ENCODE results near the gene IL1RAPL1.

The IL1RAPL1 gene

GRCh38 chrX:28802625-28803024, 215.4 kb downstream of the IL1RAPL1 start:
- DNase-seq = no peak

GRCh38 chrX:28835991-28836390, 248.7 kb downstream of the IL1RAPL1 start:
- no peak for DNase-seq

- DNase-seq = no peak
These were observed 256.6 kb downstream of the IL1RAPL1 start for GRCh38 chrX:28843817-28844216.

GRCh38 chrX:28847423-28847822, 260.2 kb downstream of the IL1RAPL1 start:
- DNase-seq = no peak

GRCh38 chrX:28848707-28849106, 261.5 kb downstream of the IL1RAPL1 start:
- DNase-seq = no peak

- no peak for DNase-seq
These were observed 263.7 kb downstream of the IL1RAPL1 start for GRCh38 chrX:28850955-28851354.

GRCh38 chrX:28851871-28852270, 264.6 kb downstream of the IL1RAPL1 start:
- no peak for DNase-seq

- no peak for DNase-seq
These were observed 267.4 kb downstream of the IL1RAPL1 start for GRCh38 chrX:28854637-28855036.

- no peak for DNase-seq
These were observed 289.2 kb downstream of the IL1RAPL1 start for GRCh38 chrX:28876408-28876807.

GRCh38 chrX:28876901-28877300, 289.7 kb downstream of the IL1RAPL1 start:
- no peak for DNase-seq

GRCh38 chrX:28880136-28880535, 292.9 kb downstream of the IL1RAPL1 start:
- DNase-seq = no peak

GRCh38 chrX:28884823-28885222, 297.6 kb downstream of the IL1RAPL1 start:
- no peak for DNase-seq

- no peak for DNase-seq
These were observed 301.2 kb downstream of the IL1RAPL1 start for GRCh38 chrX:28888416-28888815.

- no peak for DNase-seq
These were observed 302.4 kb downstream of the IL1RAPL1 start for GRCh38 chrX:28889591-28890090.

GRCh38 chrX:28901637-28902036, 314.4 kb downstream of the IL1RAPL1 start:
- no peak for DNase-seq

GRCh38 chrX:28910487-28910886, 323.2 kb downstream of the IL1RAPL1 start:
- DNase-seq = no peak

- no peak for DNase-seq
These were observed 333.1 kb downstream of the IL1RAPL1 start for GRCh38 chrX:28920153-28920943.

- DNase-seq = no peak
These were observed 334.9 kb downstream of the IL1RAPL1 start for GRCh38 chrX:28922106-28922505.

- no peak for DNase-seq
These were observed 359.6 kb downstream of the IL1RAPL1 start for GRCh38 chrX:28946846-28947245.

- DNase-seq = no peak
These were observed 372.8 kb downstream of the IL1RAPL1 start for GRCh38 chrX:28960063-28960462.

- DNase-seq = no peak
These were observed 379.1 kb downstream of the IL1RAPL1 start for GRCh38 chrX:28966331-28966730.

- no peak for DNase-seq
These were observed 381.9 kb downstream of the IL1RAPL1 start for GRCh38 chrX:28969126-28969525.

- no peak for DNase-seq
These were observed 392.6 kb downstream of the IL1RAPL1 start for GRCh38 chrX:28979877-28980276.

- DNase-seq = no peak
These were observed 394.7 kb downstream of the IL1RAPL1 start for GRCh38 chrX:28981952-28982351.

- no peak for DNase-seq
These were observed 401.0 kb downstream of the IL1RAPL1 start for GRCh38 chrX:28988246-28988645.

Measured in CD4-positive, alpha-beta T cell treated with Interleukin-10 for 1 hour (primary cell).